Activated naive CD4-positive, alpha-beta T cell treated with anti-CD3 and anti-CD28 coated beads, Interleukin-2, amount 50 U/mL, for 72 hours (primary cell): Measurements from ENCODE around the gene ANKRD27. TPM values are rescaled to one million over a fixed set of nuclear protein-coding genes. Genes with fewer than 3 reads are reported as not detected.

Experiments
- ATAC-seq, 2 donors: fragments of 150-1000 bp; cut with Tn5 transposase; 2 replicates each; pipeline ENCODE4 v1.10.0; 2021; ENCODE audit warnings: mild to moderate bottlenecking in 2 of 2, moderate library complexity in 2 of 2
- DNase-seq, 2 donors: peaks; one replicate each; pipeline ENCODE4 v3.0.0; 2021 to 2022; ENCODE audit warnings: low spot score in 2 of 2
- H3K27ac Mint-ChIP-seq, 2 donors: one replicate each; pipeline ENCODE4 v1.8.0; 2022; ENCODE audit warnings: mild to moderate bottlenecking in 2 of 2, mixed read lengths in 2 of 2
- H3K36me3 Mint-ChIP-seq, 2 donors: one replicate each; pipeline ENCODE4 v1.8.0; 2022; ENCODE audit warnings: mixed read lengths in 2 of 2
- H3K9me3 Mint-ChIP-seq, 2 donors: one replicate each; pipeline ENCODE4 v1.8.0; 2022; ENCODE audit warnings: mixed read lengths in 2 of 2
- total RNA-seq, 2 donors: library from RNA; stranded (reverse); gene quantifications; one replicate each; pipeline ENCODE4 v1.2.3, GENCODE V29; 2022

ANKRD27 gene
- total RNA-seq, 2 donors from 2014 or later: 30.2 to 38.5 TPM

DNA sequence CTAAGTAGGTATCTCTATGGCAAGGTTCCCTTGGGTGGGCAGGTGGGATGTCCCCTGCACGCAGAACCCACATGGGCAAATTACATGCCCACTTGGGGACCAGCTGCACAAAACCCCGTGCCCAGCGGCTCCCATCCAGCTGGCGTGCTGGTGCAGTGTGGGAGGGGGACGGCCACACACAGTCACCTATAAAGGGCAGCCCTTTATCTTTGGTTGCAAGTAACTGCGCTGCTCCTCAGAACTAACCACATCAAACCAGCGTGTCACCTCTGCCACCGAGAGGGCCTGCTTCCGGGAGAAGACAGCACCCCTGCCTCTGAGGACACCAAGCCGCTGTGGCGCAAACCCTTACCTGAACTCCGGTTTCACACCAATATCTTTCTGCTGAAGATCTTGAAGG lies 32.2 kb downstream of the ANKRD27 start:
- H3K27ac Mint-ChIP-seq: peak overlapping the region in 1 of 2 donors; percentile 58
- no peaks in the 10 kb centered on the region for H3K9me3 Mint-ChIP-seq
- peak; percentile 95 to 100 for ATAC-seq
- peaks cover 15 to 27% of the 10 kb centered on the region in 2 donors for H3K36me3 Mint-ChIP-seq
- peak; percentile 68 to 82 for DNase-seq

DNA sequence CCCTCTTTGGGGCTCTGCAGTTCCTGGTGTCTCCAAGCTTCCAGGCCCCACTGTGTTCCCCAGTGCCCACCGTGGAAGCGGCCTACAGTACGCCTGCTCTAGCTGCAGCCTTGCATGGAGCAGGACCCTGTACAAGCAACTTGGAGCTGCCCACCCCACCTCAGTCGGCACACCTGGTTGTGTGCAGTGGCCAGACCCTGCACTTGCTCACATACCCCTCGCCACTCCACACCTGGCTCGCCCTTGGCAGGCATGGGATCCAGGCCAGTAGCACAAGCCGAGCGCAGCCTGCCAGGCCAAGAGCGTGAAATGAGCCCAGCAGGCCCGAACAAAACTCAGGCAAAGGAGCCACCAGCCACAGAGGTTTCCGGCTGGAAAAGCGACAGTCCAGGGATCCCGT lies 36.4 kb downstream of the ANKRD27 start:
- Mint-ChIP-seq H3K27ac (no peak overlapping the region), H3K36me3 (peaks cover 10 to 18% of the 10 kb centered on the region in 2 donors), H3K9me3 (no peaks in the 10 kb centered on the region)
- DNase-seq (no peak), ATAC-seq (no peak)

DNA sequence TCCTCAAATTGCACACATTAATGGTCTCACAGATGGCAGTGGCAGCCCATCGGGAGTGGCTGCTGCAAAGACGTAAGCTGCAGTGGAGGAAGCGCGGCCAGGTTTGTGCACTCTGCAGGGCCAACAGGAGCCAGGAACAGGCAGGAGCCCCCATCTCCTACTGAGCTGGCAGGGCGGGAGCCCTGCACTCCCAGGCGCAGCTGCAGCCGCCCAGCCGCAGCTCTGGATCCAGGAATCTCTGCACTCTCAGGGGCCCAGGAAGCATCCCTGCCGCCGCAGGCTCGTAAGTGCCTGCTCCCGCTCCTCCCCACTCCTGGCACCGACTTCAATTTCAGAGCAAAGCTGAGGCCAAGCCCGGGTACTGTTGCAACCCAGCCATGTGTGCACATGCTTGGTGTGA lies 37.5 kb downstream of the ANKRD27 start:
- no peak for ATAC-seq
- no peaks in the 10 kb centered on the region for H3K9me3 Mint-ChIP-seq
- H3K36me3 Mint-ChIP-seq: peaks cover 6 to 18% of the 10 kb centered on the region in 2 donors
- DNase-seq: no peak
- no peak overlapping the region for H3K27ac Mint-ChIP-seq

DNA sequence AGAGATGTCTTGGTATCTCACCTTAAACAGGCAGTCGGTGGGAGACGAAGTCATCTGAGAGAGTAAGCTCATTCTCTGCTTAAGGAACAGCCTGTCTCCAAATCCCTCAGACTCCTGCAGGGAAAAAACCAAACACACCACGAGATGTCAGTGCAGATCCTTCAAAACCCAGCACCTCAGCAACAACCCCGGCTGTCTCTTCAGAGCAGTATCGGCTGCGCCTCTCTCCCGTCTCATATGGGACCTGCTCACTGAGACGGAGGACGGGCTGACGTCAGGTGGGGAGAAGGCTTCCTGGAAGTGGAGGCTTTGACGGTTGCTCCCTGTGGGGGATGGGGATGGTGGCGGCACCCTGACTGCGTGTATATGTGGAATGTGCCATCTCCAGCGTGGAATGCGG lies 43.6 kb downstream of the ANKRD27 start:
- DNase-seq: no peak
- no peak overlapping the region for H3K27ac Mint-ChIP-seq
- ATAC-seq: no peak
- H3K36me3 Mint-ChIP-seq: peaks cover 0 to 5% of the 10 kb centered on the region in 2 donors
- H3K9me3 Mint-ChIP-seq: no peaks in the 10 kb centered on the region

DNA sequence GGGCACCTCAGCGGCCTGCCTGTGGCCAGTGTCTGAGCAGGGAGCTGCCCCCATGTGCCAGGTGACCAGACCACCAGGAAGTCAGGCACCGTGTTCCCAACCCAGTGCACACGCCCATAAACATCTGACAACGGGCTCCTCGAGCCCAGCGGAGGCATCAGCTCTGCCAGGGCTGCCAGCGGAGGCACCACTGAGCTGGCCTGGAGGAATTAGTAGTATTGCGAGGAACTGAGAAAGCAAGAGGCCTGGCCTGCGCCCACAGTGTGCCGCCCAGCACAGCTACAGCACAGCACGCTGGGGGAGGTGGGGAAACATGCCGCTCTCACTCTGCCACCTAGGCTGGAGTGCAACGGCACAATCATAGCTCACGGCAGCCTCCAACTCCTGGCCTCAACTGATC lies 44.6 kb downstream of the ANKRD27 start:
- DNase-seq: no peak
- no peaks in the 10 kb centered on the region for H3K9me3 Mint-ChIP-seq
- no peak overlapping the region for H3K27ac Mint-ChIP-seq
- H3K36me3 Mint-ChIP-seq: peaks cover 0 to 6% of the 10 kb centered on the region in 2 donors
- ATAC-seq: no peak

DNA sequence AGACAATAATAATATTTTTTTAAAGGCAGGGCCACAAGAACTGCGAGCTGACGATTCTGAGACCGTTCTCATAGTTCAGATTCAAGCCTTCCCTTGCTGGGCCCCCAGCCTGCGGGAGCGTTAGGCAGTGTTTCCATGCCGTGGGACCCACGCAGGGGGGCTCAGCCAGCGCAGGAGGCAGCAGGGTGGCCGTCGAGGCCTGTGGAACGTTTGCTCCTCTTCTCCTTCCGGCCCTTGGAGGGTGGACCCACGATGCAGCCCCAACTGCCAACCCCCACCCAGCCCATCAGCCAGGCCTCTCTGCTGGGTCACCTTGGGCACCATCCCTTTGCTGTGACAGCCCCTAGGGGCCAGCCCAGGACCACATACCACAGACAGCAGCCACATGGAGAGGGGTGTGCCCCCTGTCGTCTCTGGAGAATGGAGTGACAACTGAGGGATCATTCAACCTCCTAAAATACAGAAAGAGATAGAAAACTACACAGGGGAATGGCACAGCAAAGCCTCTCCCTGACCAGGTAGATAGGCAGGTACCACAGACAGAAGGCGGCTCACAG lies 47.2 kb downstream of the ANKRD27 start:
- Mint-ChIP-seq H3K9me3 (no peaks in the 10 kb centered on the region), H3K27ac (no peak overlapping the region), H3K36me3 (peaks cover 0 to 6% of the 10 kb centered on the region in 2 donors)
- ATAC-seq (no peak), DNase-seq (no peak)

DNA sequence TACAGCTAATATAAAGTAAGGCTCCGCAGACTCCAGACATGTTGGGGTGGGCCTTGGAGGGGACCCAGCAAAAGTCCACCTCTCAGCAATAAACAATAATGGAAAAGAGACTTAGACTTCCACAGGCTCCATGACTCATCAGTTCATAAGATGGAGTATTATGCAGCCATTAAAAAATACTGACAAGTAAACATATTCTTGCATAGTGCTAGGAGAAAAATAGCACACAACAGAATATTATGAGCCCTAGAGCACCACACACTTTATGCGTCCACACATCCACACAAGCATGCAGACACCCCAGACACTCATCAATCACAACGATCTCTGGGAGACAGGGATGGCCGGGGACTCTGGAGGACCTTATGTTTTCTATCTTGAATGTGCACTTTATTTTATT lies 48.0 kb downstream of the ANKRD27 start:
- ATAC-seq (no peak), DNase-seq (no peak)
- peaks cover 0 to 6% of the 10 kb centered on the region in 2 donors for H3K36me3 Mint-ChIP-seq
- H3K27ac Mint-ChIP-seq: no peak overlapping the region
- no peaks in the 10 kb centered on the region for H3K9me3 Mint-ChIP-seq

DNA sequence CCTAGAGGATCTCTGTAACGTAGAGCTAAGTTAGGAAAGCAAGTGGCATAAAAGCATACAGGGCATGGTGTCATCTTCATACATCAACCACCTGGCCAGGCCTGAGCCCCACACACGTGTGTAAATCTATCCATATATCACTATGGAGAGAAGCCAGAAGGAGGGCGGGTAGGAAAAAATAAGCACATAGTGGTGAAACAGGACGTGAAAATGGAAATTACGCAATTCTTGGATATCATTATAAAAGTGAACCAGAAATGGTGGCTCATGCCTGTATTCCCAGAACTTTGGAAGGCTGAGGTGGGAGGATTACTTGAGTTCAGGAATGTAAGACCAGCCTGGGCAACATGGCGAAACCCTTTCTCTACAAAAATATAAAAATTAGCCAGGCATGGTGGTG lies 50.6 kb downstream of the ANKRD27 start:
- H3K36me3 Mint-ChIP-seq: peaks cover 0 to 6% of the 10 kb centered on the region in 2 donors
- ATAC-seq (no peak), DNase-seq (no peak)
- no peaks in the 10 kb centered on the region for H3K9me3 Mint-ChIP-seq
- no peak overlapping the region for H3K27ac Mint-ChIP-seq

DNA sequence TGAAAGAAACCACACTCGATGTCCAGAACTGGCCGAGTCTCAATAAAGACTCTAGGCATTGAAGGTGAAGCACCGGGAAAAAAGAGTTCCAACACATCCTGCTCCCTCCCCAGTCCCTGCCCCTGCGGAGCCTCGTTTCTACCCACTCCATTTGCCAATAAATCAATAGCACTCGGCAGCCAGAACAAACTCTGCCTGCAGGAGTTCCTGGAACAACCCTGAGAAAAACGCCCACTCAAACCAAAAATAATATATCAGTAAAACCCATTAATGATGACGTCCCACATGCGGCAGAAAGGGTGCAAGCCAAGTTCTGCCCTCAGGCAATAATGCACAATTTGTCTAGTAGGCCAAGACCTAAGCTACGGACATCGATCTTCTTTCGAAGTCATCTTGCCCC lies 53.0 kb downstream of the ANKRD27 start:
- H3K27ac Mint-ChIP-seq: no peak overlapping the region
- DNase-seq: no peak
- no peak for ATAC-seq
- peaks cover 0 to 11% of the 10 kb centered on the region in 2 donors for H3K36me3 Mint-ChIP-seq
- no peaks in the 10 kb centered on the region for H3K9me3 Mint-ChIP-seq

DNA sequence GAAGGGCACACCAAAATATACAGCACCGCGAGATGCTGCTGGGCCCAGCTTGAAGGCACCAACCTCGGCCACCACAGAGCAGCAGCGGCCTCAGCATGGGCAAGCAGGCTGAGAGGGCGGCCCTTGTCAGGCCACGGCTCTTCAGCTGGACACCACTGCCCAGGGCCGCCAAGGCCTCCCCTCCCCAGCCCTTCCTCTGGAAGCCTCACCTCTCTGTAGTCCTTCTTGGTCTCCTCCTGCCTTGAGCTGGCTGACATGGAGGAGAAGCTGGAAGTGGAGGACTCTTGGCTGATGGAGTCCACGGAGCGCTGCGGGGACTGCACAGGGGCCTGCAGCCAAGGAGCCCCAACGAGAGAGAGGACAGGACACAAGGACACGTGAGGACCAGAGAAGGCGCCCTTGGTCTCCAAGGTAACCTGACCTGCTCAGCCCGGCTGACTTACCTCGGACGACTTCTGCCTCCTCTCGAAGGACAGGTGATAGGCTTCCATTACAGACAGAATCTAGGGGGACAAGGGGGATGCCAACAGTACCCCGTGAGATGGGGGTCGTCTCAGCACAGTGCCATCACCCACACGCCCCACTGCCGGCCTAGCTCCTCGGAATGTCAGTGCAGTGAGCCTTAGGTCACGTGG lies 55.8 kb downstream of the ANKRD27 start:
- H3K9me3 Mint-ChIP-seq: no peaks in the 10 kb centered on the region
- DNase-seq (no peak), ATAC-seq (no peak)
- H3K27ac Mint-ChIP-seq: peak overlapping the region; percentile 2 to 79
- peaks cover 1 to 6% of the 10 kb centered on the region in 2 donors for H3K36me3 Mint-ChIP-seq

DNA sequence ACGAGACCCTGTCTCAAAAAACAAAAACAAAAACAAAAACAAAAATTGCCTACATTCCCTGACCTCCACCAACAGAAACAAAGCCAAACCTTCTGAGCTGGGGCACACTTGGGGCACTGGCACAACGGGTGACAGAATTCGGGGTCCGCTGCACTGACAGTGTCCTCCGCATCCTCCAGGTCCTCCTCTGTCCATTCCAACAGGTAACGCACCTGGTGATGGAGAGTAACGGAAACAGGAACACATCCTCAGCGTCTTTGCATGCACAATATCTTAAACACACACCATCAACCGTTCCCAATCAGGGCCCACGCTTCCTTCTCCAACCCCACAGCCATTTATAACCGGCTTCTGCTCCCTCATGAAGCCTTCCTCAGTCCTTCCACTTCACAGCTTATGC lies 59.4 kb downstream of the ANKRD27 start:
- ATAC-seq: no peak

DNA sequence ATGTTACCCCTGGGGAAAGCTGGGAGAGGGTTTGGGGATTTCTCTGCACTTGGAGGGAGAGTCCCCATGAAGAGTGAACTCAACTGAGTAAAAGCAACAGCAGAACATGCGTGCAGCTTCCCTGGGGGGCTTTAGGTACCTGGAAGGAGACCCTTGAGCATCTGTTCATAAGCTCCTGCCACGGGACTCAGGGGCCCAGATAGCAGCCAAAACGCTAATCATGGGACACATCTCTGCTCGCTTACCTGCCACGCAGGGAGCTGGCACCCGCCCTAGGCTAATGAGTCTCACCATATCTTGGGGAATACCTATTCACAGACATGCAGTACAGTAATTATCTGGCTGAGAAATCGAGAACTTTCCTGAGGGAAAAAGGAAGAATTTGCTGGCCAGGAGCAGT lies 60.1 kb downstream of the ANKRD27 start:
- Mint-ChIP-seq H3K9me3 (no peaks in the 10 kb centered on the region), H3K27ac (no peak overlapping the region), H3K36me3 (peaks cover 12 to 19% of the 10 kb centered on the region in 2 donors)
- DNase-seq (no peak), ATAC-seq (no peak)

More for the DNA sequence above, 59.4 kb downstream of the ANKRD27 start:
- no peak for DNase-seq
- Mint-ChIP-seq H3K27ac (no peak overlapping the region), H3K9me3 (no peaks in the 10 kb centered on the region), H3K36me3 (peaks cover 12 to 19% of the 10 kb centered on the region in 2 donors)

DNA sequence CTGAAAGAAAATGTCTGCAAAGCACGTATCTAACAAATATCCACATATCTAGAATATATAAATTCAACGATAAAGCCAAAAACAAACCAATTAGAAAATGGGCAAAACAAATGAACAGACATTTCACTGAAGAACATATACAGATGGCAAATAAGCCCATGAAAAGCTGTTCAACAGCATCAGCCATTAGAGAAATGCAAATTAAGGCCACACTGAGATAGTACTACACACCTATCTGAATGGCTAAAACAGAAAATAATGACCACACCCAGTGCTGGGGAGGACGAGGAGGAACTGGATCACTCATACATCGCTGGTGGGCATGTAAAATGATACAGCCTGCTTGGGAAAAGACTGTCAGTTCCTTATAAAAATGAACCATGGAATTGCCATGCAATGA lies 62.0 kb downstream of the ANKRD27 start:
- no peak for DNase-seq
- Mint-ChIP-seq H3K27ac (no peak overlapping the region), H3K9me3 (no peaks in the 10 kb centered on the region), H3K36me3 (peaks cover 12 to 17% of the 10 kb centered on the region in 2 donors)
- no peak for ATAC-seq

DNA sequence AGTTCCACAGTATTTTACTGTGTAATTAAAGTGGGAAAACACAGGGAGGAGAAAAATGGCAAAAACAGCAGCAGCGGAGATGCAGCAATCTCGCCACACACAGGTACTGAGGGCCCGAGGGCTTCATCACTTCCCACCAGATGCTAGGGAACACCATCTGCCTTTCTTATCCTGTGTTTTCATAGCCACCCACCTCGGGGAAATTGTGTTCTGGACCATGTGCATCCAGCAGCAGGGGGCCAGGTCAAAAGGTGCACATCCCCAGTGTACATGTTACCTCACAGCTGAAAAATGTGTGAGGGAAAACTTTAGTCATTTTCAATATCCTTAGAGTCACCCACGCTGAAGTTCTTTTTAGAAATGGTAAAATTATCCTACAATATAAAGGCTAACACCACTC lies 63.8 kb downstream of the ANKRD27 start:
- DNase-seq (no peak), ATAC-seq (no peak)
- Mint-ChIP-seq H3K27ac (peak overlapping the region in 1 of 2 donors; percentile 88), H3K9me3 (no peaks in the 10 kb centered on the region), H3K36me3 (peaks cover 12 to 21% of the 10 kb centered on the region in 2 donors)

DNA sequence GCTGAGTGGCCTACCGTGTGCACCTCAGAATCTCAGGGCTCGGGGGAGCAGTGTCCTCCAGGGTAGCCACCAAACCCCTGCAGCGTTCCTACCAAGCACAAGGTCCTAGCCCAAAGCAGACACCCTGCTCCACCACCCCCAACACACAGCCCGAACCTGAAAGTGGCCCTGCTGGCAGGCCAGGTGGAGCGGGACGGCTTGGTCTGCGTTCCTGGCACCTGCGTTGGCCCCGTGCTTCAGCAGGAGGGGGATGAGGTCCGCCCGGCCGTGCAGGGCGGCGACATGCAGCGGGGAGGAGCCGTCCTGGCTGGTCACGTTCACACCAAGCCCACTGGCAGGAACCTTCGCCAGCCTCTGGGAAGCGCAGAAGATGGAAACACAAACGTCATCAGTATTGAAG lies 67.5 kb downstream of the ANKRD27 start:
- ATAC-seq: no peak
- no peak overlapping the region for H3K27ac Mint-ChIP-seq
- no peak for DNase-seq

DNA sequence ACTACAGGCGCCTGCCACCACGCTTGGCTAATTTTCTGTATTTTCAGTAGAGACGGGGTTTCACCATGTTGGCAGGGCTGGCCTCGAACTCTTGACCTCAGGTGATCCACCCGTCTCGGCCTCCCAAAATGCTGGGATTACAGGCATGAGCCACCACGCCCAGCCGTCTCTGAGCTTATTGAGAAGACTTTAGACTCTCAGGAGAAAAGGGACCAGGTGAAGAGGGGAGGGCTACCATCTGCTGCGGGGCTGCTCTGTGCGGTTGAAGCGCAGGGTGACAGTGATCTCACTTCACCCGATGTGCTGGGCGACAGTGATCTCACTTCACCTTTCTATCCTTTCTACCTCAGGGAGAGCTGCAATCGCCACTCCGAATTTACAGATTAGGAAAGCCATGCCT lies 68.7 kb downstream of the ANKRD27 start:
- DNase-seq (no peak), ATAC-seq (no peak)
- Mint-ChIP-seq H3K27ac (no peak overlapping the region), H3K36me3 (peaks cover 0 to 8% of the 10 kb centered on the region in 2 donors), H3K9me3 (no peaks in the 10 kb centered on the region)

More for the DNA sequence above, 67.5 kb downstream of the ANKRD27 start:
- Mint-ChIP-seq H3K36me3 (peaks cover 0 to 8% of the 10 kb centered on the region in 2 donors), H3K9me3 (no peaks in the 10 kb centered on the region)

DNA sequence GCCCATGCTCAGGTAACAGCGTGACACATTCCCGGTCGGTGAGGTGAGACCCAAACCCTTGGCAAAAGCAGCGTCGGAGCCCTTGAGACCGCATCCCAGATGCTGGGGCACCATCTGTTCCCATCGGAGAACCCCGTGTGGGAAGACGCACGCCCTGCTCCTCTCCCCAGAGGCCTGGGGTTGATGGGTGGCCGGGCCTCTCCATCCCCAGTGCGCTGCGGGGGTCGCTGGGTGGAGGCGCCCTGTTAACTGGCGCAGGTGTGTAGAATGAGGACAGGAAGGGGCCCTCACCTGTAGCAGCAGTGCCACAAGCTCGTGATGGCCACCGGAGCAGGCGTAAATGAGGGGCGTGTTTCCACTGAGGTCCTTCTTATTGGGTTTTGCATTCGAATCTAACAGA lies 69.4 kb downstream of the ANKRD27 start:
- Mint-ChIP-seq H3K36me3 (peaks cover 0 to 8% of the 10 kb centered on the region in 2 donors), H3K9me3 (no peaks in the 10 kb centered on the region), H3K27ac (peak overlapping the region in 1 of 2 donors; percentile 4)
- DNase-seq (no peak), ATAC-seq (no peak)

DNA sequence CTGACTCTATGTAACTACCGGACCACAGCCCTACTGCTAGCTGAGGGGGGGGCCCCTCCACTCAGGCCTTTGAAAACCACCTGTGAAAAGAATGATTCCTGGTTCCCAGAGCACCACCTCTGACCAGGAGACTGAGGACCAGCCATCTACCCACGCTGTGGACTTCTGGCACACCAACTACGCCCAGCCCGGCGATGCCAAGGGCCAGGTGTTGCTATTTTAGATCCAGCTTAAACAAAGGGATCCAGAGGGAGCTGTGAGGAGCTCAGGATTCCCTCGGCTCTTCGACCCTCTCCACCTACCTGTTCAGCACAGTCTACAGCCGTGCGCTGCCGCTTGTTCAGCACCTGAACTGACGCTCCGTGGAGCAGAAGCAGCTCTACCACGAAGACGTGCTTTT lies 71.0 kb downstream of the ANKRD27 start:
- Mint-ChIP-seq H3K9me3 (no peaks in the 10 kb centered on the region), H3K27ac (peak overlapping the region in 1 of 2 donors; percentile 23), H3K36me3 (peaks cover 4 to 6% of the 10 kb centered on the region in 2 donors)
- no peak for ATAC-seq
- no peak for DNase-seq
